ENCODE measurements around the gene FNBP1L.

- no peak for TF ChIP-seq CTCF (conservative IDR thresholded peaks at IDR 0.05; ENCODE audit: low read length)
- TF ChIP-seq EZH2phosphoT487 (IDR thresholded peaks at IDR 0.05; ENCODE audit: borderline replicate concordance) = no peak
These were observed 136.5 kb downstream of the FNBP1L start for GRCh38 chr1:93584261-93585003.

Measured in Loucy (cell line).